Measurements from ENCODE around the gene ELAVL1.

- TF ChIP-seq CTCF (IDR thresholded peaks at IDR 0.05) (no peak), EZH2 (IDR thresholded peaks at IDR 0.05) (no peak), EZH2phosphoT487 (IDR thresholded peaks at IDR 0.05) (no peak)
Observed at GRCh38 chr19:7978179-7978825, 27.1 kb downstream of the ELAVL1 start.

Measured in neural progenitor cell (in vitro differentiated cells).